Immature natural killer cell (primary cell): ENCODE measurements around the gene PATE3. TPM values are rescaled to one million over a fixed set of nuclear protein-coding genes. Genes with fewer than 3 reads are reported as not detected.

Experiments
- DNase-seq, 3 donors: peaks; one replicate each; pipeline ENCODE4 v3.0.0; 2022; ENCODE audit warnings: mixed read lengths in 1 of 3
- H3K27ac Mint-ChIP-seq, 6 donors: one replicate each; pipeline ENCODE4 v1.8.0; 2020; ENCODE audit warnings: mixed read lengths in 6 of 6, mild to moderate bottlenecking in 5 of 6, inconsistent platforms in 4 of 6, moderate library complexity in 3 of 6
- H3K27me3 Mint-ChIP-seq, 3 donors: one replicate each; pipeline ENCODE4 v1.8.0; 2020 to 2021; ENCODE audit warnings: low read depth in 3 of 3, mild to moderate bottlenecking in 3 of 3, mixed read lengths in 3 of 3, moderate library complexity in 3 of 3, inconsistent platforms in 1 of 3
- H3K36me3 Mint-ChIP-seq, 3 donors: one replicate each; pipeline ENCODE4 v1.8.0; 2020; ENCODE audit warnings: mixed read lengths in 3 of 3, inconsistent platforms in 2 of 3, mild to moderate bottlenecking in 2 of 3
- H3K4me1 Mint-ChIP-seq, 2 donors: one replicate each; pipeline ENCODE4 v1.8.0; 2020; ENCODE audit warnings: inconsistent platforms in 2 of 2, mild to moderate bottlenecking in 2 of 2, mixed read lengths in 2 of 2, moderate library complexity in 1 of 2
- H3K4me3 Mint-ChIP-seq, 5 donors: one replicate each; pipeline ENCODE4 v1.8.0; 2020; ENCODE audit warnings: mild to moderate bottlenecking in 5 of 5, mixed read lengths in 5 of 5, inconsistent platforms in 3 of 5, moderate library complexity in 3 of 5
- H3K9me3 Mint-ChIP-seq, 6 donors: one replicate each; pipeline ENCODE4 v1.8.0; 2020; ENCODE audit warnings: mild to moderate bottlenecking in 6 of 6, mixed read lengths in 6 of 6, inconsistent platforms in 4 of 6, moderate library complexity in 3 of 6
- polyA plus RNA-seq, 3 donors: library from polyadenylated mRNA; unstranded; fragments of 300-500 nt; fragmentation: Illumina TruSeq; gene quantifications; one replicate each; pipeline ENCODE4 v1.2.3, GENCODE V29; 2021

PATE3 gene, protein sequence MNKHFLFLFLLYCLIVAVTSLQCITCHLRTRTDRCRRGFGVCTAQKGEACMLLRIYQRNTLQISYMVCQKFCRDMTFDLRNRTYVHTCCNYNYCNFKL
- polyA plus RNA-seq = not detected

DNA sequence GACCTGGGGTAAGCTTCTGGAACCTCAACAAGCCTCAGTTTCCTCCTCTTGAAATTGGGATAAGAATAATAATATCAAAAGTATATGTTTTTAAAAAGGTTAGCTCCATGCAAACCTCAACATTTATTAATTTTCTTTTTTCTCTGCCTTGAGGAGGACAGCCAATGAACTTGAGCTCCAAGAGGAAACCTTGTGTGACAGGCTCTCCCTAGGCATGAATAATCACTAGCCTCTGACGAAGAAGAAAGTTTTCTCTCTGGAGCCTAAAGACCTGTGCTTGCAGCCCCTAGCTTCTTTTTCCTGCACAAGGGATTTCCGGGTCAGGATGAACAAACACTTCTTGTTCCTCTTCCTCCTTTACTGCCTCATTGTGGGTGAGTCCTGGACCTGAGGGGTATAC lies at the start of gene PATE3:
Gene PATE3 (plus strand): TSS at position 301 of the 400 bp plus-strand sequence. CDS start 25 bp downstream, at position 326.
- peaks cover 3 to 9% (median 5%) of the 10 kb centered on the region in 3 donors for H3K27me3 Mint-ChIP-seq
- DNase-seq = no peak
- peaks cover 0 to 5% (median 1%) of the 10 kb centered on the region in 6 donors for H3K9me3 Mint-ChIP-seq
- H3K27ac Mint-ChIP-seq = no peak within 1 kb of the TSS
- H3K4me3 Mint-ChIP-seq = no peak within 1 kb of the TSS
- no peaks in the 10 kb centered on the region for H3K36me3 Mint-ChIP-seq
- no peaks in the 10 kb centered on the region for H3K4me1 Mint-ChIP-seq

GRCh38 chr11:125740617-125741016 lies 47.3 kb upstream of the PATE3 start:
- no peak overlapping the region for H3K27ac Mint-ChIP-seq
- DNase-seq = no peak
- no peak overlapping the region for H3K4me3 Mint-ChIP-seq

DNA sequence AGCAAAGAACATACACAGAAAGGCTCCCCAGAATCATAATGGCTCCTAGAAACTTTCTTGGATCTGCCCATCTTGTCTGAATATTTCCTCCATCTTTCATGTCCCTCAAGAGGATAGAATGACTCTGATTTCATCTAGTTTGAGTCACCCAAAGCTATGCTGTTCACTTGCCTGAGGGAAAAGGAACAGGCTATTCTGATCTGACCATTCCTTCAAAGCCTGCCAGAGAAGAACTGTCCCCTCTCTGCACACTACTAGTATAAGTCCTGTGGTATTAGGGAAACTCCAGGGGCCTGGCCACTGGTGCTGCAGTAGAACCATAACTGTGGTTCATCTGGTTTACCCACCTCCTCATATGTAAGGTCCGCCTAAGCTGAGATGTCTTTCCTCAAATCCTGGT lies 44.2 kb upstream of the PATE3 start:
- Mint-ChIP-seq H3K9me3 (peaks cover 0 to under 1% (median 0%) of the 10 kb centered on the region in 6 donors), H3K27ac (no peak overlapping the region), H3K4me1 (no peaks in the 10 kb centered on the region), H3K36me3 (no peaks in the 10 kb centered on the region), H3K4me3 (no peak overlapping the region), H3K27me3 (peaks cover 0 to 8% (median 3%) of the 10 kb centered on the region in 3 donors)
- DNase-seq = no peak

More at GRCh38 chr11:125740617-125741016, 47.3 kb upstream of the PATE3 start:
- no peaks in the 10 kb centered on the region for H3K4me1 Mint-ChIP-seq
- H3K36me3 Mint-ChIP-seq = no peaks in the 10 kb centered on the region
- H3K27me3 Mint-ChIP-seq = peaks cover 0 to 8% (median 7%) of the 10 kb centered on the region in 3 donors
- H3K9me3 Mint-ChIP-seq = peaks cover 0 to 13% (median 4%) of the 10 kb centered on the region in 6 donors

DNA sequence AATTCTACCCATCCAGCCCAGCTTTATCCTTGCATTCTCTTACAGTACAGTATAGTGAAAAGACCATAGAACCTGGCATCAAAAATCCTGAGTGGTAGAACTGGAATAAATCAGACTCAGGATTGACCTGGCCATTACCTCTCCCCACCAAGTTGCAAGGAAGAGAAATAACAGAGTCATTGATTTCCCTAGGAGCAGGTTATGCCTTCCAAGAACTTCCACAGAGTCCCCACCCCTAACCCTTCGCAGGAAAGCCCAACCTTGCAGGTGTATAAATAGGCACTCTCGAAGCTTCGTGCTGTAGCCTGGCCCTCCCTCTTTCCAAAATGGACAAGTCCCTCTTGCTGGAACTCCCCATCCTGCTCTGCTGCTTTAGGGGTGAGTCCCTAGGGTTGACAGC lies 41.9 kb upstream of the PATE3 start, which contains the start of gene PATE1:
Gene PATE1 (plus strand): TSS at position 301 of the 400 bp plus-strand sequence. CDS start 26 bp downstream, at position 327.
- DNase-seq = no peak
- Mint-ChIP-seq H3K27ac (no peak within 1 kb of the TSS), H3K9me3 (peaks cover 0 to 1% (median 0%) of the 10 kb centered on the region in 6 donors), H3K4me3 (no peak within 1 kb of the TSS), H3K36me3 (no peaks in the 10 kb centered on the region), H3K27me3 (peaks cover 0 to 5% (median 3%) of the 10 kb centered on the region in 3 donors), H3K4me1 (no peaks in the 10 kb centered on the region)

DNA sequence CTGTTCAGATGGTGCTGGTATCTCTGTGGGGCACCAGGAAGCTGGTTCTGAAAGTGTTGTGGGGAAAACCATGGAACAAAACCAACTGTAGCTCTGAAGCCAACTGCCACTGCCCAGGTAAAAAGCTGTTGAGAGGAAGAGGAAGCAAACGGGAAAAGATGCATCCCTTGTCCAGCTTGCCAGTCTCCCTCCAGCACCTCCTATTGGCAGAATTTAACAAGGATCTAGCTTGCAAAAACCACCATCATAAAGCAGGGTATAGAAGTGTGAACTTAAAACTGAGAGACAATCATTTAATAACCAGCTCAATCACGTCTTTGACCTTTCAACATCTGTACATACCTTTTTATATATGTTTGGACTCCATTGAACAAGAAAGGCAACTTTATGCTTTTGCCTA lies 37.3 kb upstream of the PATE3 start:
- DNase-seq = no peak
- H3K9me3 Mint-ChIP-seq = peaks cover 0 to 4% (median 0%) of the 10 kb centered on the region in 6 donors

DNA sequence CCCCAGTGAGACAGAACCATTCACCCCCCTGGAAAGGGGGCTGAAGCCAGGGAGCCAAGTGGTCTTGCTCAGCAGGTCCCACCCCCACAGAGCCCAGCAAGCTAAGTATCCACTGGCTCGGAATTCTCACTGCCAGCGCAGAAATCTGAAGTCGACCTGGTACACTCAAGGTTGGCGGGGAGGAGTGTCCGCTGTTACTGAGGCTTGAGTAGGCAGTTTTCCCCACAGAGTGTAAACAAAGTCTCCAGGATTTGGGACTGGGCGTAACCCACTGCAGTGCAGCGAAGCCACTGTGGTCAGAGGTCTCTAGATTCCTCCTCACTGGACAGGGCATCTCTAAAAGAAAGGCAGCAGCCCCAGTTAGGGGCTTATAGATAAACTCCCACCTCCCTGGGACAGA lies 31.9 kb upstream of the PATE3 start:
- Mint-ChIP-seq H3K36me3 (no peaks in the 10 kb centered on the region), H3K27ac (no peak overlapping the region), H3K4me1 (no peaks in the 10 kb centered on the region), H3K4me3 (no peak overlapping the region), H3K9me3 (peaks cover 0 to 4% (median 0%) of the 10 kb centered on the region in 6 donors), H3K27me3 (peaks cover 2 to 15% (median 3%) of the 10 kb centered on the region in 3 donors)
- no peak for DNase-seq

More for the DNA sequence above, 37.3 kb upstream of the PATE3 start:
- Mint-ChIP-seq H3K36me3 (no peaks in the 10 kb centered on the region), H3K27me3 (peaks cover 0 to 5% (median 3%) of the 10 kb centered on the region in 3 donors), H3K4me3 (no peak overlapping the region), H3K27ac (no peak overlapping the region), H3K4me1 (no peaks in the 10 kb centered on the region)

DNA sequence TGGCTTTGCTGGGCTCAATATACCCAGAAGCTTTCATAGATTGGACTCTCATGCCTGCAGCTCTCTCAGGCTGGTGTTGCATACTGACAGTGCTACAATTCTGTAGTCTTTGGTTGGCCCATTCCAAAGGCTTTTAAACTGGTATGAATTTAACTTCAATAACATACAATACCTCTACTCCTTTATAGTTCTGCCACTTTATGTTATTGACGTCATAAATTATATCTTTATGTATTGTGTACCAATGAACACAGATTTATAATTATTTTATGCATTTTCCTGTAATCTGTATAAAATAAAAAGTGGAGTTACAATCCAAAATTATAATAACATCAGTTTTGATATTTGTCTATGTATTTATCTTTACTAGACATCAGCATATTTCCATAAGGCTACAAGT lies 25.5 kb upstream of the PATE3 start:
- Mint-ChIP-seq H3K4me3 (no peak overlapping the region), H3K27ac (no peak overlapping the region), H3K4me1 (no peaks in the 10 kb centered on the region), H3K27me3 (peaks cover 4 to 16% (median 7%) of the 10 kb centered on the region in 3 donors), H3K36me3 (no peaks in the 10 kb centered on the region), H3K9me3 (no peaks in the 10 kb centered on the region)
- DNase-seq = no peak

DNA sequence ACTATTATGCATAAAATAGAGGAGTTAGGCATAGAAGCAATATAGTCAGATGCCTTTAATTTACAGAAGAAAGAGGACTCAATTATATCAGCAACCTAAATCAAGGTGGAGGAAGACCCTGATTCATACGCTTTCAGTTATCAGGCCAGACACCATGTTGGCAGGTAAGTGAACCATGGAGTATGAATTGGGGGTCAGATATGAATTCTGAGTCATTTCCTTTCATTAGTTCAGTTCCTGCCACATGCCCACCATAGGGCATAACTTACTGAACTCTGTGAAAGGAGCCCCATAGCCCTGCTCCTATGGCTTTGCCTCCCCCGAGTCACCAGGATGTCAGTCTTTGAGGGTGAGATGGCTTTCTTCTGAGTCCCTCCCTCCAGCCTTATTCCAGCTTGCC lies 24.4 kb upstream of the PATE3 start:
- H3K9me3 Mint-ChIP-seq = no peaks in the 10 kb centered on the region
- no peak for DNase-seq
- no peak overlapping the region for H3K4me3 Mint-ChIP-seq
- no peaks in the 10 kb centered on the region for H3K4me1 Mint-ChIP-seq
- H3K27me3 Mint-ChIP-seq = peaks cover 7 to 16% (median 7%) of the 10 kb centered on the region in 3 donors
- no peaks in the 10 kb centered on the region for H3K36me3 Mint-ChIP-seq
- H3K27ac Mint-ChIP-seq = no peak overlapping the region

- H3K27me3 Mint-ChIP-seq = peaks cover 4 to 6% (median 4%) of the 10 kb centered on the region in 3 donors
- H3K9me3 Mint-ChIP-seq = peaks cover 0 to 2% (median 0%) of the 10 kb centered on the region in 6 donors
- no peak overlapping the region for H3K27ac Mint-ChIP-seq
- DNase-seq = no peak
- no peak overlapping the region for H3K4me3 Mint-ChIP-seq
- no peaks in the 10 kb centered on the region for H3K36me3 Mint-ChIP-seq
- H3K4me1 Mint-ChIP-seq = no peaks in the 10 kb centered on the region
Measured at GRCh38 chr11:125766251-125766650, 21.7 kb upstream of the PATE3 start.

DNA sequence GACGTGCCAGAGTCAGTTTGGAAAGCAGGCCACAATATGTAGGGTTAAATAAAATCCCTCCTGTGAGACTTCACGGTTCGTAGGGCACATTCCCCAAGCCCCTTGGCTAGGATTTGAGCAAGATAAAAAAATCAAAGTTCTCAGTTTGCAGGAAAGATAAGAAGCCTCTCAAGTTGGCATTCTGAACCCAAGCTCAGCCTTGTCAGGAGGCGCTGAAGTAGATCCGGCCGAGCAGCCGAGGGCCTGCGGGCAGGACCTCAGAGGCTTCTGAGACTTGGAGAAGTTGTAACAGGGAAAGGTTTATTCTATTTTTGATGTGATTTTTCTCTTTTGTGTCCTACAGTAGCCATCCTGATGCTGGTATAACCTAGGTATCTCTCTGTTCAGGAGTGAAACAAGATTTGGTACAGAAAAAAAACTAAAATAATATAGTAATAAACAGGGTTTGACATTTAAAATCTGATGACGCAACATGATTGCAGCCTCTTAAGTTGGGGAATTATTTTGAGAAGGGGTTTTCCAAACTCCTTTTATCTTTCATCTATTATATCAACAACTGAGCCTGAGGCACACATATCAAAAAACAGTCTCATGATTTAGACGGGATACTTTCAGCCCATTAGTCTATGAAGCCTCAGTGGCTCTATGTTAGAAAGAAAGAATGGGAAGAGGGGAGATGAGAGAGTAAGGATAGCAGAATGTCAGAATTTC lies 19.4 kb upstream of the PATE3 start:
- Mint-ChIP-seq H3K27ac (no peak overlapping the region), H3K4me3 (no peak overlapping the region), H3K36me3 (no peaks in the 10 kb centered on the region), H3K9me3 (peaks cover 0 to 2% (median 0%) of the 10 kb centered on the region in 6 donors), H3K4me1 (no peaks in the 10 kb centered on the region), H3K27me3 (peaks cover 4 to 6% (median 4%) of the 10 kb centered on the region in 3 donors)
- no peak for DNase-seq

- Mint-ChIP-seq H3K27me3 (peaks cover 0 to 4% (median 3%) of the 10 kb centered on the region in 3 donors), H3K27ac (no peak overlapping the region), H3K36me3 (no peaks in the 10 kb centered on the region), H3K4me3 (no peak overlapping the region), H3K9me3 (peaks cover 0 to 2% (median 0%) of the 10 kb centered on the region in 6 donors), H3K4me1 (no peaks in the 10 kb centered on the region)
- DNase-seq = no peak
Measured at GRCh38 chr11:125770583-125770982, 17.3 kb upstream of the PATE3 start.

GRCh38 chr11:125772834-125773505 lies 15.0 kb upstream of the PATE3 start:
- Mint-ChIP-seq H3K9me3 (peaks cover 0 to 6% (median 0%) of the 10 kb centered on the region in 6 donors), H3K27ac (no peak overlapping the region), H3K27me3 (peaks cover 0 to 1% (median 0%) of the 10 kb centered on the region in 3 donors), H3K4me1 (no peaks in the 10 kb centered on the region), H3K4me3 (no peak overlapping the region), H3K36me3 (no peaks in the 10 kb centered on the region)
- no peak for DNase-seq

DNA sequence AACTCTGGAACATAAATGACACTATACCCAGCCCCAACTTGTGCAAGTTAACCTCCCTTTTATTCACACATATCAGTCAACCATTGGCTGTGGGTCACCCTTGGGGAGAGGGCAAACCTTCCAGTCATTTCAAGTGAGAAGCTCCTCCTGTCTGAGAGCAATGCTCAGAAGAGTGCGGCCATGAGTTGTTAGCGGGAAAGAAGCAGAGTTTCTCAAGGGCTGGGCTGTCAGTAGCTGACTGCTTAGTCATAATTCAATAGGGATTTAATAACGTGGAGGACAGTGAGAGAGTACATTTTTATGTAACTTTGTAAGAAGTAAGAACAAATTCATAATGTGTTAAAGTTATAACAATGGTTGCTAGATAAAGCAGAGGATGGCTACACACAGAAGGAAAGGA lies 14.4 kb upstream of the PATE3 start:
- no peaks in the 10 kb centered on the region for H3K4me1 Mint-ChIP-seq
- H3K9me3 Mint-ChIP-seq = peaks cover 0 to 6% (median 0%) of the 10 kb centered on the region in 6 donors
- H3K27ac Mint-ChIP-seq = no peak overlapping the region
- DNase-seq = no peak
- H3K36me3 Mint-ChIP-seq = no peaks in the 10 kb centered on the region
- H3K27me3 Mint-ChIP-seq = peaks cover 0 to 3% (median 0%) of the 10 kb centered on the region in 3 donors
- H3K4me3 Mint-ChIP-seq = no peak overlapping the region

DNA sequence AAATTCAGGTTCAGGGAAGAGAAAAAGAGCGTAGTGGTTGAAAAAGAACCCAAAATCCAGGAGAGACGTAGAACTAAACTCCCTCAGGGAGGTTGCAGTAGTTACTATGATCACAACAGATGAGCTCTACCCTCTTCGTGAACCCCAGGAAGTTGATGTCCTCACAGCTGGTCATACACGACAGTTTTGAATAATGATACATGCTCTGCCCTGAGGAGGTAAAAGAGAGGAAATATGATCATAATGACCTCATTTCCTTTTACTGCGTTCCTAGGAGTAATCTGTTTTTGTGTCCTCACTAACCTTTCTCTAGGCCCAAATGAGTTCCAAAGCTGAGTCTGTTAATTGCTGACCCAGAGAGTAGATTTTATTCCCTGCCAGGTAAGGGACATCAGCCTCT lies 10.6 kb upstream of the PATE3 start:
- no peaks in the 10 kb centered on the region for H3K36me3 Mint-ChIP-seq
- peaks cover 4 to 12% (median 5%) of the 10 kb centered on the region in 3 donors for H3K27me3 Mint-ChIP-seq
- no peak overlapping the region for H3K27ac Mint-ChIP-seq
- H3K9me3 Mint-ChIP-seq = peaks cover 0 to 7% (median 0%) of the 10 kb centered on the region in 6 donors
- H3K4me3 Mint-ChIP-seq = no peak overlapping the region
- DNase-seq = no peak
- no peaks in the 10 kb centered on the region for H3K4me1 Mint-ChIP-seq
